Measurements from ENCODE around the gene ATP5IF1. TPM values are rescaled to one million over a fixed set of nuclear protein-coding genes. Genes with fewer than 3 reads are reported as not detected.

The ATP5IF1 gene
- total RNA-seq (2014; rRNA removed; shearing (Covaris generic)), result 174 and 179 TPM in 2 replicates

DNA sequence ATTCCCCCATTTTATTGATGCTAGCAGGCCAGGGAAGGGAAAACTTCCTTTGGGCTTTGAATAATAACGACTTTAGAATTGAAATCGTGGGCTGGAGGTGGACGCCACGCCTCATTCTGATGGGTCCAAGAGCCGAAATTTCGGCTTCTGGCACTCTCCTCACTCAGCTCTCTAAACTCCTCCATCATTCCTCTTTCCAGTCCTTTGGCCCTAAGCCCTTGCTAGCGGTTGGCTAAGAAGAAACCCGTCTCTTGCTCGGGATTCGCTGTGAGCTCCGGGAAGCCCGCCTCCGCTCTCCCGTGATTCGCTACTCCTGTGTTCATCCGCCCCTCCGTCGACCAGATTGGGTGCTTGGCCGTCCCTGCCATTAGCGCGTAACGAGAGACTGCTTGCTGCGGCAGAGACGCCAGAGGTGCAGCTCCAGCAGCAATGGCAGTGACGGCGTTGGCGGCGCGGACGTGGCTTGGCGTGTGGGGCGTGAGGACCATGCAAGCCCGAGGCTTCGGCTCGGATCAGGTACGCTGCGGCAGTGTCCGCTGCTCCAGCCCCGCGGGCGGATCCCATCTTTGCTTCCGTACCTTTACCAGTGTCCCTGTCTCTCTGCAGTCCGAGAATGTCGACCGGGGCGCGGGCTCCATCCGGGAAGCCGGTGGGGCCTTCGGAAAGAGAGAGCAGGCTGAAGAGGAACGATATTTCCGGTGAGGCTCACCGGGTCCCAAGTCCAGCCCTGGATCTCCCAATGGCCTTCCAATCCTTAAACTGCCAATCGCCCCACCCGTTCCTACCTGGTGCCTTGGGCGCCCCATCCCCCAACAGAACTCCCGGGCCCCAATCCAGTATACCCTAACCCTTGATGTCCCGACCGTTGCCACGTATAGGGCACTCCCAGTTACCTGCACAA, at the start of gene ATP5IF1:
ATP5IF1 (plus strand) TSS at position 370 of the 901 bp plus-strand sequence; CDS start at position 430, 60 bp downstream.
- H3K9me3 ChIP-seq (replicated peaks), result no peaks in the 10 kb centered on the region
- no peaks in the 10 kb centered on the region for H3K27me3 ChIP-seq
- H3K4me3 ChIP-seq, result peak within 1 kb of the TSS; percentile 78
- H3K4me1 ChIP-seq, result peaks cover 7% of the 10 kb centered on the region; the same call in 1 of the 2 replicates
- DNase-seq, result peak; percentile 98 to 99
- H3K27ac ChIP-seq, result peak within 1 kb of the TSS; percentile 38; the same call in 1 of the 2 replicates
- peaks cover 3% of the 10 kb centered on the region; the same call in 1 of the 2 replicates for H3K36me3 ChIP-seq

DNA sequence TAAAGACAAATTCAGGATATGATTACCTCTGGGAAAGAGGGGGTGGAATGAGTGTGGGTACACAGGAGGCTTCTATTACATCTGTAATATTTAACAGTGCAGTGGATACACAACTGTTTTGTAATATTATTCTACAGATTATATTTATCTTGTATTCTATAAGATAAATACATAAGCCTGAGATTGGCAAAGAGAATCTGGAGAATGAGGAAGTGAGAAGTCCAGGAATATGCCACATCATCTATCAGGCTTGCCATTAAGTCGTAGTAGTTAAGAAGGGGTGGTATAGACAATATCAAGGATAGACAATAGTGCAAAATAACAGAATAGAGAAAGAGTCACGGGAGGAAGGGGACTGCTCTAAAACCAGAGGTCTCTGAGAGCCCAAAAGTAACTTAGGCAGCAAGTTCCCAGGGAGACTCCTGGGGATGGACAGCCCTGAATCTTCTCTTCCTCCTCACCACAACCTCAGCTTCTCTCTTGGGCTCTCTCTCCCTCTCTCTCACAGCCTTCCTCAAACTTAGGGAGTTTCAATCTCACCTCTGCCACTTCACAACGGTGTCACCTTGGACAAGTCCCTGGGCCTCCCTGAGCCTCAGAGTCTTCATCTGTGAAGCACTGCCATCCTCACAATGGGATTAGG, 45.5 kb upstream of the ATP5IF1 start:
- Histone ChIP-seq H3K4me1 (peaks cover 3% of the 10 kb centered on the region; the same call in 1 of the 2 replicates), H3K9me3 (replicated peaks) (0 out of 2 replicates have a peak, but pooled peaks cover 2% of the 10 kb centered on the region), H3K36me3 (no peaks in the 10 kb centered on the region), H3K4me3 (no peak overlapping the region), H3K27me3 (0 out of 2 replicates have a peak, but pooled peaks cover 7% of the 10 kb centered on the region), H3K27ac (no peak overlapping the region)
- no peak for DNase-seq

- Histone ChIP-seq H3K4me3 (no peak overlapping the region), H3K27me3 (0 out of 2 replicates have a peak, but pooled peaks cover 7% of the 10 kb centered on the region), H3K36me3 (no peaks in the 10 kb centered on the region), H3K4me1 (peaks cover 7% of the 10 kb centered on the region; the same call in 1 of the 2 replicates), H3K27ac (no peak overlapping the region), H3K9me3 (replicated peaks) (0 out of 2 replicates have a peak, but pooled peaks cover 2% of the 10 kb centered on the region)
- peak in 1 of 2 experiments; percentile 26 for DNase-seq
These were observed 44.8 kb upstream of the ATP5IF1 start for GRCh38 chr1:28190996-28191645.

DNA sequence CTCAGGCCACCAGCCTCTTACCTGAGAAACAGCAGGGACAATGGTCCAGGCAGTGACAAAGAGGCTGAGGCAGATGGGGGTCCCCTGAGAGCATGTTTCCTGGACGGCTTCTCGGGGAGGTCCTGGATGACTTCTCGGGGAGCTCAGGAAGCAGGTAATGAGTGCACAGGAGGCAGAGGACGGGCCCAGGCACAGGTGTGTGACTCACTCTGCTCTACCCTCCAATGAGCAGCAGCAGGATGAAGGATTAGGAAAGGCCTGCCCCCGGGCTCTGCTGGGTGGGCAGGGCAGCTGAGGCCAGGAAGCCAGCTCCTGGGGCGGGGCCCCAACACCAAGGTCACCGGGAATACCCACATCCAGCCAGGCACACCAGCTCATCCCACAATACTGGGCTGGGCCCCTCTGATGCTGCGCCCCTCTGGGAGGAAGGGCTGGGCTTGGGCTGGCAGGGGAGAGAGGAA, 42.2 kb upstream of the ATP5IF1 start:
- H3K4me1 ChIP-seq, result peaks cover 15% of the 10 kb centered on the region
- 0 out of 2 replicates have a peak, but pooled peaks cover 2% of the 10 kb centered on the region for H3K9me3 ChIP-seq (replicated peaks)
- 0 out of 2 replicates have a peak, but pooled peaks cover 7% of the 10 kb centered on the region for H3K27me3 ChIP-seq
- H3K4me3 ChIP-seq, result no peak overlapping the region
- no peak overlapping the region for H3K27ac ChIP-seq
- H3K36me3 ChIP-seq, result peaks cover 4% of the 10 kb centered on the region
- DNase-seq, result peak in 1 of 2 experiments; percentile 20

- Histone ChIP-seq H3K27ac (no peak overlapping the region), H3K9me3 (replicated peaks) (no peaks in the 10 kb centered on the region), H3K4me1 (peaks cover 15% of the 10 kb centered on the region), H3K36me3 (peaks cover 10% of the 10 kb centered on the region), H3K27me3 (0 out of 2 replicates have a peak, but pooled peaks cover 7% of the 10 kb centered on the region), H3K4me3 (no peak overlapping the region)
- DNase-seq, result no peak
These were observed 41.4 kb upstream of the ATP5IF1 start for GRCh38 chr1:28194326-28195035.

- Histone ChIP-seq H3K36me3 (peaks cover 20% of the 10 kb centered on the region), H3K4me3 (no peak overlapping the region), H3K4me1 (peaks cover 15% of the 10 kb centered on the region), H3K27me3 (no peaks in the 10 kb centered on the region), H3K27ac (no peak overlapping the region), H3K9me3 (replicated peaks) (no peaks in the 10 kb centered on the region)
- peak; percentile 27 to 30 for DNase-seq
These were observed 40.1 kb upstream of the ATP5IF1 start for GRCh38 chr1:28195780-28196179.

DNA sequence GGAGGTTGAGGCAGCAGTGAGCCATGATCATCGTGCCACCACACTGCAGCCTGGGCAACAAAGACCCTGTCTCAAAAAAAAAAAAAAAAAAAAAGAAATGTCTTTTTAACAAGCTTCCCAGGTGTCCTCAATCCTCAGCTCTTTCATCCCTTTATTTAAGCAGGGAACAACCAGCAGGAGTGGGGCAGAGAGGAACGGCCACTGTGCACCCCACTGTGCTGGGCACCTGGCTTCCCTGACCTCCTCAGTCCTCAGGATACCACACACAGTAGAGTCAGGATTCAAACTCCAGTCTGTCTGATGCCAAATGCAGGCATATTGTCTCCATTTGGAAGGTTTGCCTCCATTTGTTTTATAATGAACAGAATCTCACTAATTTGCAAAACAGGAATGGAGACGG, 39.6 kb upstream of the ATP5IF1 start:
- peaks cover 12% of the 10 kb centered on the region for H3K4me1 ChIP-seq
- H3K4me3 ChIP-seq, result no peak overlapping the region
- H3K36me3 ChIP-seq, result peaks cover 25% of the 10 kb centered on the region
- no peaks in the 10 kb centered on the region for H3K27me3 ChIP-seq
- H3K27ac ChIP-seq, result peak overlapping the region; percentile 54
- no peaks in the 10 kb centered on the region for H3K9me3 ChIP-seq (replicated peaks)
- DNase-seq, result no peak

GRCh38 chr1:28197682-28198415, 38.1 kb upstream of the ATP5IF1 start:
- DNase-seq, result no peak
- H3K9me3 ChIP-seq (replicated peaks), result no peaks in the 10 kb centered on the region
- no peak overlapping the region for H3K4me3 ChIP-seq
- peaks cover 12% of the 10 kb centered on the region for H3K4me1 ChIP-seq
- H3K27ac ChIP-seq, result no peak overlapping the region; the same call in 1 of the 2 replicates
- H3K36me3 ChIP-seq, result peaks cover 32% of the 10 kb centered on the region
- H3K27me3 ChIP-seq, result no peaks in the 10 kb centered on the region

DNA sequence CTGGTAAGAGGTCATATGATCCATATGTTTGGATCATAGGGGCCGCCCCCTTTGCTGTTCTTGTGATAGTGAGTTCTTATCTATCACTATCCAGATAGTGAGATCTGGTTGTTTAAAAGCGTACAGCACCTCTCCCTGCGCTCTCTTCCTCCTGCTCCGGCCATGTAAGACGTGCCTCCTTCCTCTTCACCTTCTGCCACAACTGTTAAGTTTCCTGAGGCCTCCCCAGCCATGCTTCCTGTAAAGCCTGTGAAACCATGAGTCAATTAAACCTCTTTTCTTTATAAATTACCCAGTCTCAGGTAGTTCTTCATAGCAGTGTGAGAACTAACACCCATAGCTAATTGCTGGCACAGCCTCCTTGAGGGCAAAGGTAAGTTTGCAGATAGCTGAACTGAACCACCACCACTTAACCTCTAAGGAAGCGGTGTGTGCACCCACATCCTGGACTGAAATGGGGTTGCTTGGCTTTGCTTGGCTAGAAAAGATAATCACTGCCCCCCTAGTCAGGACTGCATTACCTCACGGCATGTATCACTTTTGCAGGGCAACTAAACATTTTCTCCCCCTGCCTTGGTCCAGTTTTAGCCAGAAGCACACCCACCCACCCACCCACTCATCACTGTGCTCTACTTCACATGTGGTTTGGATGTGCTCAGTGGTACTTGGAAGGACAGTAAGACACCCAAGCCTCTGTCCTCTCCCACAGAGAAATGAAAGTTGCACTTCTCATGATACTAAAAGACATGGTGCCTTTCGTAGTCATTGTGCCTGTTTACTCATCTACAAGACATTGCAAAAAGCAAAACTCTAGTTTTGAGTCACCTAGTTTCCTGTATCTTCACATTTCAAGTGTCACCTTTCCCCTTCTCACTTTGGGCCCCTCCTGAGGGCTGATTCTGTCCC, 36.3 kb upstream of the ATP5IF1 start:
- Histone ChIP-seq H3K4me1 (peaks cover 12% of the 10 kb centered on the region), H3K36me3 (peaks cover 50% of the 10 kb centered on the region), H3K27me3 (no peaks in the 10 kb centered on the region), H3K27ac (no peak overlapping the region), H3K9me3 (replicated peaks) (no peaks in the 10 kb centered on the region), H3K4me3 (no peak overlapping the region)
- DNase-seq, result no peak

DNA sequence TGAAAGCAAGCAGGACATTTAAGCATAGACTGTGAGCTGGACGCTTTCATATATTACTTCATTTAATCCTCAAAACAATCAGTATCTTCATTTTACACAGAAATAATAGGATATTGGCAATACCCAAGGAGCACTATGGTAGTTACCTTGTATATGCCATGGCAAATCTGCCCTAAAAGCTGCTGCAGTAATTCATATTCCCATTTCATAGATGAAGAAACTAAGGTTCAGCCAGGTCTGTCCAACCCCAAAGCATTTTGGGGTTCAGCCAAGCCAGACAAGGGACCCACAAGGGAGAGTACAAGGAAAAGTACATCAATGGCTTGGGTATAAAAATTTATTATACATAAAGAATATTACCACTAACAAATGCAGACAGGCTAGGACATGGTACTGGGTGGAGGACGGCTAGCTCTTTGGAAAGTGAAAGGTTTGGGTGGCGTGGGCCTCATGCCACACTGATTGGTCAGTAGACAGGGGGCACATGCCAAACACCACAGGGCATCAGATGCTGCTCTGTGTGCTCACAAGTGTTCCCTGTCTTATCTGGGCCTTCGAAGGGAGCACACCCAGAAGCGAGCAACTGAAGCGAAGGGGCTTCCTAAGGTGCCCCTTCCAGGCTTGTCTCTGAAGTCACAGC, 35.6 kb upstream of the ATP5IF1 start:
- H3K27ac ChIP-seq, result no peak overlapping the region
- no peaks in the 10 kb centered on the region for H3K9me3 ChIP-seq (replicated peaks)
- no peaks in the 10 kb centered on the region for H3K27me3 ChIP-seq
- DNase-seq, result no peak
- peaks cover 12% of the 10 kb centered on the region for H3K4me1 ChIP-seq
- no peak overlapping the region for H3K4me3 ChIP-seq
- peaks cover 57% of the 10 kb centered on the region for H3K36me3 ChIP-seq

GRCh38 chr1:28205243-28205642, 30.7 kb upstream of the ATP5IF1 start:
- Histone ChIP-seq H3K27me3 (no peaks in the 10 kb centered on the region), H3K36me3 (peaks cover 87% of the 10 kb centered on the region), H3K4me1 (no peaks in the 10 kb centered on the region), H3K27ac (no peak overlapping the region), H3K9me3 (replicated peaks) (no peaks in the 10 kb centered on the region), H3K4me3 (no peak overlapping the region)
- no peak for DNase-seq

DNA sequence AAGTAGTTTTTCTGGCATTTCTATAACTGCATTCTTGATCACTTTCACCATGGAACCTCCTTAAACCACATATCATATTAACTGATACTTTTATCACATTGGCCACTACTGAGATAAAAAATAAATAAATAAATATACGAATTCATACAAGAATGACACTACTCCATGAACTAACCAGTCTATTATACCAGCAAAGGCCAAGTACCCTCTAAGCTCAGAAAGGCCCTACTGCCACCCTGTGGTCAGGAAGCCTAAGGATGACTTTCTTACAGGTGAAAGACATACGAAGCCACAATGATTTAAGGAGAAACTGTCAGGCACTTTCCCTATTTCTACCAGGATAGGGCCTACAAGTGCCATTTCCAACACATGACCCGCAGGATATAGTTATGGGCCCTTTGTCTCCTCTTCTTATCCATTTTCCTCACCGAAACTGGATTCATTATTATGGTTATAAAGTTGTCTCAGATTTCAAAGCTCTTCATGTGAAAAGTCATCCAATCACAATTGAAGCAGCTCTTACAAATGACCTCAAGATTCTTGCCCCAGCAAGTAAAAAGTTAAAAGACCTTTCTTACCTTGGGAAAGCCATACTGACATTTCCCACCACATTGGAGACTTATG, 27.0 kb upstream of the ATP5IF1 start:
- peak; percentile 46 to 67 for DNase-seq
- H3K4me1 ChIP-seq, result no peaks in the 10 kb centered on the region; the same call in 1 of the 2 replicates
- no peak overlapping the region for H3K27ac ChIP-seq
- peaks cover 90% of the 10 kb centered on the region for H3K36me3 ChIP-seq
- no peaks in the 10 kb centered on the region for H3K9me3 ChIP-seq (replicated peaks)
- no peak overlapping the region for H3K4me3 ChIP-seq
- no peaks in the 10 kb centered on the region for H3K27me3 ChIP-seq

Data from SJCRH30 (cell line).